SK-N-SH (cell line): ENCODE results near the gene PDGFB. TPM values are rescaled to one million over a fixed set of nuclear protein-coding genes. Genes with fewer than 3 reads are reported as not detected.

Experiments
- CTCF ChIA-PET: fragments of 300-600, 350-600 bp; formaldehyde crosslinking; extraction: SDS; loops from one replicate; lab custom pipeline; 2021; lab: Yijun Ruan, JAX
- POLR2A ChIA-PET: fragments of 350-600 bp; sonication (Branson Sonifier 250); formaldehyde crosslinking; extraction: SDS; loops from one replicate; lab custom pipeline; 2020; ENCODE audit warnings: antibody characterized with exemption, inconsistent platforms; lab: Yijun Ruan, JAX
- DNase-seq: peaks from one replicate; pipeline ENCODE4 v3.0.0; 2012
- H2AFZ ChIP-seq: fragments of 200-600 bp; sonication (generic); 2 replicates; pipeline ENCODE4 v1.8.1; 2016; ENCODE audit warnings: antibody characterized with exemption, mild to moderate bottlenecking, low read depth
- H3F3A ChIP-seq: fragments of 200-600 bp; sonication (generic); replicated peaks from 2 replicates; pipeline ENCODE3; 2016; ENCODE audit warnings: antibody characterized with exemption, mild to moderate bottlenecking; ENCODE audit not compliant: insufficient read depth
- H3K27ac ChIP-seq, 2 experiments: fragments of 200-500 bp in 1 of 2; fragments of 200-600 bp in 1 of 2; sonication (Bioruptor generic) in 1 of 2; sonication (generic), shearing (Covaris generic) in 1 of 2; 2 replicates each; pipeline versions ENCODE4 v1.5.1 to v1.6.1; 2014 to 2016; ENCODE audit warnings: low read depth in 2 of 2, inconsistent platforms in 1 of 2, low read length in 1 of 2, mild to moderate bottlenecking in 1 of 2, mixed read lengths in 1 of 2
- H3K27me3 ChIP-seq: fragments of 200-600 bp; sonication (generic), shearing (Covaris generic); 2 replicates; pipeline ENCODE4 v1.6.1; 2016; ENCODE audit warnings: mixed run types; ENCODE audit not compliant: insufficient read depth
- H3K36me3 ChIP-seq, 2 experiments: fragments of 200-500 bp in 1 of 2; fragments of 200-600 bp in 1 of 2; sonication (Bioruptor generic) in 1 of 2; sonication (generic) in 1 of 2; replicated peaks in 1 of 2; 2 replicates each; pipeline versions ENCODE3 to v1.5.1; 2014 to 2016; ENCODE audit warnings: low read length in 1 of 2, mild to moderate bottlenecking in 1 of 2; ENCODE audit not compliant: insufficient read depth in 2 of 2, control insufficient read depth in 1 of 2
- H3K4me1 ChIP-seq, 2 experiments: fragments of 200-500 bp in 1 of 2; fragments of 200-600 bp in 1 of 2; sonication (Bioruptor generic) in 1 of 2; sonication (generic), shearing (Covaris generic) in 1 of 2; 2 replicates each; pipeline versions ENCODE4 v1.5.1 to v1.6.1; 2014 to 2016; ENCODE audit warnings: low read depth in 1 of 2, low read length in 1 of 2, mixed run types in 1 of 2; ENCODE audit not compliant: insufficient read depth in 2 of 2, control insufficient read depth in 1 of 2
- H3K4me2 ChIP-seq: fragments of 200-600 bp; sonication (generic), shearing (Covaris generic); 2 replicates; pipeline ENCODE4 v1.6.1; 2017; ENCODE audit warnings: mixed run types
- H3K4me3 ChIP-seq, 2 experiments: fragments of 200-500 bp in 1 of 2; fragments of 200-600 bp in 1 of 2; sonication (Bioruptor generic) in 1 of 2; sonication (generic), shearing (Covaris generic) in 1 of 2; 2 replicates each; pipeline versions ENCODE4 v1.5.1 to v1.8.1; 2014 to 2016; ENCODE audit warnings: low read depth in 2 of 2, inconsistent platforms in 1 of 2, low read length in 1 of 2, mild to moderate bottlenecking in 1 of 2, mixed read lengths in 1 of 2, moderate library complexity in 1 of 2
- H3K79me2 ChIP-seq: fragments of 200-600 bp; sonication (generic); 2 replicates; pipeline ENCODE4 v1.8.1; 2017; ENCODE audit warnings: mild to moderate bottlenecking; ENCODE audit not compliant: insufficient read depth
- H3K9ac ChIP-seq: fragments of 200-600 bp; sonication (generic); 2 replicates; pipeline ENCODE4 v1.6.1; 2017; ENCODE audit warnings: mixed run types
- H3K9me2 ChIP-seq: fragments of 200-600 bp; sonication (generic); 2 replicates; pipeline ENCODE4 v1.6.1; 2017; ENCODE audit warnings: mixed run types
- H3K9me3 ChIP-seq: fragments of 200-600 bp; sonication (generic); 2 replicates; pipeline ENCODE4 v1.6.1; 2017; ENCODE audit warnings: mixed run types, mild to moderate bottlenecking, moderate library complexity
- H4K20me1 ChIP-seq: fragments of 200-600 bp; sonication (generic); 2 replicates; pipeline ENCODE4 v1.6.1; 2017; ENCODE audit warnings: mild to moderate bottlenecking, mixed run types; ENCODE audit not compliant: insufficient read depth
- CHD2 ChIP-seq: fragments of 150-350 bp; IDR thresholded peaks from 2 replicates; pipeline ENCODE4 v1.6.1; 2018; ENCODE audit warnings: low read length; ENCODE audit not compliant: partially characterized antibody
- ELF1 ChIP-seq: IDR thresholded peaks from 2 replicates; pipeline ENCODE4 v1.4.0; 2012
- EZH2phosphoT487 ChIP-seq: fragments of 200-600 bp; sonication (generic); IDR thresholded peaks from 2 replicates; pipeline ENCODE4 v1.6.1; 2017; ENCODE audit warnings: low read depth, mixed run types, mild to moderate bottlenecking, antibody characterized with exemption, moderate library complexity, borderline replicate concordance
- FOSL2 ChIP-seq: IDR thresholded peaks from 2 replicates; pipeline ENCODE4 v1.4.0; 2012; ENCODE audit warnings: low read depth, mild to moderate bottlenecking, moderate library complexity, borderline replicate concordance
- FOXJ3 ChIP-seq: sonication (generic); formaldehyde crosslinking; IDR thresholded peaks from 2 replicates; pipeline ENCODE4 v1.5.1; 2020; ENCODE audit warnings: mild to moderate bottlenecking, missing genetic modification reagents
- FOXM1 ChIP-seq: IDR thresholded peaks from 2 replicates; pipeline ENCODE4 v1.4.0; 2012; ENCODE audit warnings: low read depth, mild to moderate bottlenecking
- GABPA ChIP-seq: IDR thresholded peaks from 2 replicates; pipeline ENCODE4 v1.4.0; 2012; ENCODE audit warnings: low read depth, mild to moderate bottlenecking
- GATA2 ChIP-seq: sonication (generic); formaldehyde crosslinking; IDR thresholded peaks from 2 replicates; pipeline ENCODE4 v1.5.0; 2020; ENCODE audit warnings: mild to moderate bottlenecking, missing genetic modification reagents
- JUND ChIP-seq: IDR thresholded peaks from 2 replicates; pipeline ENCODE4 v1.4.0; 2012
- MEF2A ChIP-seq: IDR thresholded peaks from 2 replicates; pipeline ENCODE4 v1.4.0; 2012; ENCODE audit warnings: low read depth, borderline replicate concordance
- MXI1 ChIP-seq: IDR thresholded peaks from 2 replicates; pipeline ENCODE4 v1.6.1; 2012; ENCODE audit warnings: mild to moderate bottlenecking, low read depth, low read length, improper control_type of control experiment
- NRF1 ChIP-seq: IDR thresholded peaks from 2 replicates; pipeline ENCODE4 v1.6.1; 2012; ENCODE audit warnings: low read depth, mild to moderate bottlenecking, low read length
- POLR2AphosphoS5 ChIP-seq: IDR thresholded peaks from 2 replicates; pipeline ENCODE4 v1.6.1; 2012; ENCODE audit warnings: low read depth, low read length
- RFX5 ChIP-seq: IDR thresholded peaks from 2 replicates; pipeline ENCODE4 v1.6.1; 2012; ENCODE audit warnings: mild to moderate bottlenecking, improper control_type of control experiment, low read length
- RXRA ChIP-seq: IDR thresholded peaks from 2 replicates; pipeline ENCODE4 v1.4.0; 2012; ENCODE audit warnings: low read depth, mild to moderate bottlenecking, borderline replicate concordance
- TEAD4 ChIP-seq: IDR thresholded peaks from 2 replicates; pipeline ENCODE4 v1.4.0; 2012; ENCODE audit warnings: mild to moderate bottlenecking, borderline replicate concordance; ENCODE audit not compliant: insufficient read depth
- WGBS: methylation state at CpG from one replicate; pipeline ENCODE4 v1.1.6; 2017; ENCODE audit warnings: low lambda C conversion rate; 5-methylcytosine and 5-hydroxymethylcytosine counted together
- polyA plus RNA-seq, 3 experiments: library from polyadenylated mRNA; depleted of rRNA; stranded (reverse); fragments of >200 nt; gene quantifications; 2 replicates each; pipeline ENCODE4 v1.2.3, GENCODE V29; 2012
- TF ChIP-seq, protein P1 (sequence below): fragments of 150-350 bp; IDR thresholded peaks from 2 replicates; pipeline ENCODE4 v1.6.1; 2016; ENCODE audit warnings: mild to moderate bottlenecking, low read depth, low read length
- TF ChIP-seq, protein P2 (sequence below): fragments of 200-600 bp; sonication (generic); IDR thresholded peaks from 2 replicates; pipeline ENCODE4 v1.6.1; 2017; ENCODE audit warnings: antibody characterized with exemption, mild to moderate bottlenecking, moderate library complexity

PDGFB gene
- polyA plus RNA-seq, 1 of the 3 experiments (the other 2 are of a cell fraction): 0.44 TPM

DNA sequence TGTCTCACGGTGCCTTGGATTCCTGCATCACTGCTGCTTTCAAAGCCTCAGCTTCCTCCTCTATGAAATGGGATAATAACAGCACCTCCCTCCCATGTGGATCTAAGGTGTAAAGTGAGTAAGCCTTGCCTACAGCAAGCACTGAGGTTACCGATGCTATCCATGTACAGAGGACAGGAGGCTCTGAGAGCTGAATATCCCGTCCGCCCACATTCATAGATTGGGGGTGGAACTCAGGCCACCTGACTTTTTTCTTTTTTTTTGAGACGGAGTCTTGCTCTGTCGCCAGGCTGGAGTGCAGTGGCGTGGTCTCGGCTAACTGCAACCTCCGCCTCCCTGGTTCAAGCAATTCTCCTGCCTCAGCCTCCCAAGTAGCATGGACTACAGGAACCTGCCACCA lies 12.5 kb downstream of the PDGFB start:
- WGBS: 84% methylated on average over 8 of the region's 9 CpGs
- no peak overlapping the region for H3K4me2 ChIP-seq

GRCh38 chr22:39231197-39231950 lies 13.4 kb downstream of the PDGFB start:
- Histone ChIP-seq H3K36me3 (no peaks in the 10 kb centered on the region), H2AFZ (no peak overlapping the region), H3K9ac (no peak overlapping the region), H3K79me2 (no peaks in the 10 kb centered on the region), H3K4me2 (no peak overlapping the region), H3F3A (no peaks in the 10 kb centered on the region), H3K9me3 (no peaks in the 10 kb centered on the region), H4K20me1 (no peaks in the 10 kb centered on the region), H3K4me3 (no peak overlapping the region), H3K27me3 (no peaks in the 10 kb centered on the region), H3K4me1 (no peaks in the 10 kb centered on the region), H3K9me2 (no peaks in the 10 kb centered on the region), H3K27ac (no peak overlapping the region)
- ChIA-PET POLR2A (no interaction called here), CTCF (no interaction called here)
- no peak for DNase-seq
- TF ChIP-seq, protein P1, sequence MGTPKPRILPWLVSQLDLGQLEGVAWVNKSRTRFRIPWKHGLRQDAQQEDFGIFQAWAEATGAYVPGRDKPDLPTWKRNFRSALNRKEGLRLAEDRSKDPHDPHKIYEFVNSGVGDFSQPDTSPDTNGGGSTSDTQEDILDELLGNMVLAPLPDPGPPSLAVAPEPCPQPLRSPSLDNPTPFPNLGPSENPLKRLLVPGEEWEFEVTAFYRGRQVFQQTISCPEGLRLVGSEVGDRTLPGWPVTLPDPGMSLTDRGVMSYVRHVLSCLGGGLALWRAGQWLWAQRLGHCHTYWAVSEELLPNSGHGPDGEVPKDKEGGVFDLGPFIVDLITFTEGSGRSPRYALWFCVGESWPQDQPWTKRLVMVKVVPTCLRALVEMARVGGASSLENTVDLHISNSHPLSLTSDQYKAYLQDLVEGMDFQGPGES: no peak
- WGBS: no CpG with 5 or more reads among the region's 37 CpGs

More for the DNA sequence above, 12.5 kb downstream of the PDGFB start:
- H3K79me2 ChIP-seq: no peaks in the 10 kb centered on the region
- no peaks in the 10 kb centered on the region for H3K9me2 ChIP-seq
- ChIA-PET CTCF (no interaction called here), POLR2A (no interaction called here)
- H3K36me3 ChIP-seq: no peaks in the 10 kb centered on the region
- no peak for DNase-seq
- H3F3A ChIP-seq: no peaks in the 10 kb centered on the region
- no peaks in the 10 kb centered on the region for H3K4me1 ChIP-seq
- H3K27ac ChIP-seq: no peak overlapping the region
- no peaks in the 10 kb centered on the region for H3K27me3 ChIP-seq
- no peak overlapping the region for H3K9ac ChIP-seq
- H2AFZ ChIP-seq: no peak overlapping the region
- H4K20me1 ChIP-seq: no peaks in the 10 kb centered on the region
- H3K4me3 ChIP-seq: no peak overlapping the region
- H3K9me3 ChIP-seq: no peaks in the 10 kb centered on the region
- no peak for TF ChIP-seq JUND
- TF ChIP-seq FOSL2: no peak
- TF ChIP-seq ELF1: no peak
- TF ChIP-seq MEF2A: no peak
- TF ChIP-seq NRF1: no peak
- no peak for TF ChIP-seq GABPA
- TF ChIP-seq GATA2: no peak
- TF ChIP-seq POLR2AphosphoS5: no peak
- no peak for TF ChIP-seq FOXJ3 (CRISPR knock-in tag)
- no peak for TF ChIP-seq RXRA
- no peak for TF ChIP-seq MXI1
- TF ChIP-seq RFX5: no peak
- TF ChIP-seq CHD2: no peak
- no peak for TF ChIP-seq EZH2phosphoT487
- TF ChIP-seq FOXM1: no peak
- TF ChIP-seq, protein P2, sequence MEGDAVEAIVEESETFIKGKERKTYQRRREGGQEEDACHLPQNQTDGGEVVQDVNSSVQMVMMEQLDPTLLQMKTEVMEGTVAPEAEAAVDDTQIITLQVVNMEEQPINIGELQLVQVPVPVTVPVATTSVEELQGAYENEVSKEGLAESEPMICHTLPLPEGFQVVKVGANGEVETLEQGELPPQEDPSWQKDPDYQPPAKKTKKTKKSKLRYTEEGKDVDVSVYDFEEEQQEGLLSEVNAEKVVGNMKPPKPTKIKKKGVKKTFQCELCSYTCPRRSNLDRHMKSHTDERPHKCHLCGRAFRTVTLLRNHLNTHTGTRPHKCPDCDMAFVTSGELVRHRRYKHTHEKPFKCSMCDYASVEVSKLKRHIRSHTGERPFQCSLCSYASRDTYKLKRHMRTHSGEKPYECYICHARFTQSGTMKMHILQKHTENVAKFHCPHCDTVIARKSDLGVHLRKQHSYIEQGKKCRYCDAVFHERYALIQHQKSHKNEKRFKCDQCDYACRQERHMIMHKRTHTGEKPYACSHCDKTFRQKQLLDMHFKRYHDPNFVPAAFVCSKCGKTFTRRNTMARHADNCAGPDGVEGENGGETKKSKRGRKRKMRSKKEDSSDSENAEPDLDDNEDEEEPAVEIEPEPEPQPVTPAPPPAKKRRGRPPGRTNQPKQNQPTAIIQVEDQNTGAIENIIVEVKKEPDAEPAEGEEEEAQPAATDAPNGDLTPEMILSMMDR: no peak
- no peak for TF ChIP-seq TEAD4
